Dermis lymphatic vessel endothelial cell (primary cell): ENCODE results near the gene KCTD6. TPM values are rescaled to one million over a fixed set of nuclear protein-coding genes. Genes with fewer than 3 reads are reported as not detected.

Experiments used
- total RNA-seq: library from RNA; depleted of rRNA; stranded (reverse); fragments of >200 nt; gene quantifications from 2 replicates; pipeline ENCODE4 v1.2.1, GENCODE V29; 2014

The KCTD6 gene
- total RNA-seq, result 6.0 and 6.7 TPM in 2 replicates

GRCh38 chr3:58491506-58492402 is at the start of gene KCTD6:
TSS of gene KCTD6 (plus strand) at chr3:58492096. CDS start at chr3:58498756, 6,660 bp downstream.

GRCh38 chr3:58536501-58537411 is 44.9 kb downstream of the KCTD6 start, which contains the start of gene ACOX2:
TSS of gene ACOX2 (minus strand) at chr3:58537190. CDS start at chr3:58535106, 2,084 bp downstream.

Other genes starting within 250 kb of the KCTD6 start
- gene RPP14, start 185.9 kb upstream of the KCTD6 start, total RNA-seq, result 15.5 and 16.1 TPM in 2 replicates
- 7.7 and 10.4 TPM in 2 replicates for gene HTD2, start 185.6 kb upstream of the KCTD6 start, total RNA-seq
- 21.6 and 27.2 TPM in 2 replicates for gene PXK, start 159.2 kb upstream of the KCTD6 start, total RNA-seq
- gene PDHB, start 58.3 kb upstream of the KCTD6 start, total RNA-seq, result 60.3 and 80.1 TPM in 2 replicates
- gene ACOX2, start 45.1 kb downstream of the KCTD6 start, total RNA-seq, result 0.77 and 1.3 TPM in 2 replicates
- 0.09 and 0.11 TPM in 2 replicates for gene FAM107A, start 85.3 kb downstream of the KCTD6 start, total RNA-seq
- not detected in 2 replicates for gene FAM3D, start 174.7 kb downstream of the KCTD6 start, total RNA-seq